GM19238 (cell line): Measurements from ENCODE around the gene BCAN.

ENCODE experiments used
- DNase-seq: peaks from one replicate; pipeline ENCODE4 v3.0.0; 2011; ENCODE audit warnings: low spot score; ENCODE audit not compliant: insufficient read length

Gene BCAN

DNA sequence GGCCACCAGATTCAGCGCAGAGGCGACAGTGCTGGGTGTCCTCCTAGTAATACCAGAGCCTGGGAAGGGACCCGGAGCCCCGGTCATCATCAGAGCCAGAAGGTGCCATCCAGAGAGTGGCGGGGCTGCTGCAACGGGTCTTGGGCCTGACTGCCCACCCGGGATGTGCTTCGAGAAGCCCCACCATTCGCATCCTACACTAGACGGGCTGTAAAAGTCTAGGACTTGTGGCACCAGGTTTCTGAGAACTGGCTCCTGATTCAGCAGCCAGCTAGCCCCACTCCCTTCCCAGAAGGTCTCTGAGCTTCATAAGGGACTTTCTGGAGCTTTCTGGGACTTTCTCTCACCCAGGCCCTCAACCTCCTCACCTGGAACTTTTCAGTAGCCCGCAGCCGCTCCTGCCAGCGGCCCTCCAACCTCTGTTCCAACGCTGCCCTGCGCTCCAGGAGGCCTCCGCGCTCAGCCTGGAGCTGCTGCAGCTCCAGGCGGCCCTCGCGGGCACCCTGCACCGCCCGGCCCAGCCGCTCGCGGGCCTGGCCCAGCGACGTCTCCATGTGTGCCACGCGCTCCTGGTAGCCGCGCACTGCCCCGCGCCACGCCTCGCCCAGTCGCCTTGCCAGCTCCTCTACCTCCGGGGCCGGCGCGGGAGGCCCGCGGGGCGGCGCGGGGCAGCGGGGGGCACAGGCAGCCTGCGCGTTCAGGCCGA is 34.4 kb downstream of the BCAN start:
- DNase-seq: no peak

DNA sequence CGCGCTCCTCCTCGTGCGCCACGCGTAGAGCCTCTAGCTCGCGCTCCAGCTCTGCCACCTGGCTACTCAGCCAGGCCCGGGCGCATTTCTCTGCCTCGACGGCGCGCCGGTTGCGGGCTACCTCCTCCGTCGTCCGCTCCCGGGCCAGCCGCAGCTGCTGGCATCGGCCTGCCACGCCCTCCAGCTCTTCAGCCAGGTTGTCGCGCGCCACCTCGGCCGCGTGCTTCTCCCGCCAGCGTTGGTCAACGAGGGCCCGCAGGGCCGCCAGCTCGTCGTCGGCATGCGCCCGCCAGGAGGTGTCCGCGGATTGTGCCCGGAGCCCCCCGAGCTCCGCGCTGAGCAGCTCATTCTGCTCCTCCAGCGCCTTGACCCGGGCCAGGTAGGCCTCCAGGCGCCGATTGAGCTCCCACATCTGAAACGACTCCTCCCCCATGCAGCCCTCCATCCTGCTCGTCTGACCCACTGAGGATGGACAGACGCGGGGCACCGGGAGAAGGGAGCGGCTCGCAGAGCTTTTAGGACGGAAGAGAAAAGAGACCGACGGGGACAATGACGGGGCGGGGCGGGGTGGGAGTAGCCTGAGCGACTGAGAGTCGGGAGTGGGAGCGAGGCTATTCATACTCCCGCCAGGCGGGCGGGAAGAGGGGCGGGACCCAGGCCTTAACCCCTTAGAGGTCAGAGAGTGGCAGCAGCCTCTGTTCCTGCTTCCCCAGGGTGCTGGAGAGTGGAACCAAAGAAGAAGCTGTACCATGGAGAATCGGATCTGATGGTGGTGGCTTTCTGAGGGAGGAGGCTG is 35.1 kb downstream of the BCAN start, which contains the start of gene NES:
TSS of gene NES (minus strand) at position 588 of the 796 bp plus-strand sequence. CDS start at position 445, 143 bp downstream.
- DNase-seq: no peak

DNA sequence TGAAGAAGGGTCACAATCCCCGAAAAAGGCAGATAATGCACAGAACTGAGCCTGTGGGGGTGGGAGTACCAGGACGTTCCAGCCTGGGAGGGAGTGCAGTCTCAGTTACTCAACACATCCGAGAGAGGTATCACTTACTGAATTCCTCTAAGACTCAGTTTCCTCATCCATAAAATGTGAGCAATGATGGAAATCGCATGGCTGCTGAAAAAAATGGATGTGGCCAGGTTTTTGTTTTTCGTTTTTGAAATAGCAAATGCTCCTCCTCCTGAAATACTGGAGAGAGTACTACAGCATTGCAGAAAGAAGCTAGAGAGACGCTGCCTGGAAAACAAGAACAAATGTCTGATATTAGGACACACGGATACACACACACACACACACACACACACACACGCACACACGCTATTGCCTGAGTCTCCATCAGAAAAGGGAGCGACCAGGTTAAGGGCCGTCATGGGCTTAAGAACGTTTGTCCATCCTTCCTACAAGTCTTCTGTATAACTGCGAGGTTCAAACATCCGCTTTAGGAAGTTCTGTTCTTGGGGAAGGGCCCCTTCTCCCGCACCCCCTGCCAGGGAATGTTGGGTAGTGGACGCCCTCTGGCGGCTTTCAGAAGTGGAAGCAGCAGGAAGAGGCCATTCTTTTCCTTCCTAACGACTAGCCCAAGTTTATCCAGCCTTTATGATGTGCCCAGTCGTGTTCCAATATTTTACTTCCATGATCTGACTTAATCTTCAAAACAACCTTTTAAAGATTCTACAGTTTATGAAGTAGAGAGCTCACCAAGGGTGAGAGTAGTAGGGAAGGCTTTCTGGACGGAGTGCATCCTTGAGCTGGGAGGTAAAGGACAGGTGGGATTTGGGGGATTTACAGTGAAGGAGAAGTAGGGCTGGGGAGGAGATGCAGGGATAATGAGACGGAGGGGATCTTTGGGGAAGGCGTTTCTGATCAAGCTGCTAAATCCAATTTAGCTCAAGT is 36.0 kb downstream of the BCAN start:
- DNase-seq: no peak

DNA sequence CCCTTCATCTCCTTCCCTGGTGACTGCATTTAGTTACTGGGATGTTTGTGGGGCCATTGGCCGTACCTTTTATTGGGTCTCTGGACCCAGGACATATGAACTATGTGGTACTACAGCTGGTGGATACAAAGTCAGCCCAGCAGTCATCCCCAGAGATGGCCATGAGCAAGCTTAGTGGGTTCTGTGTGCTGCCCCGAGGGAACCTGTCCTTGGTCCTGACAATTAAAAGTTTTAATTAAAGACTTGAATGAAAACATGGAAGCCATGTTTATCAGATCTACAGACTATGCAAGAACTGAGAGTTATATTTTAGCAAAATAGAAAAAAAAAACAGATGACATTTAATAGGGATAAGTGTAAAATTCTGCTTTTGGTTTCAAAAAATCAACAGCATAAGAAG is 38.1 kb downstream of the BCAN start:
- no peak for DNase-seq

DNA sequence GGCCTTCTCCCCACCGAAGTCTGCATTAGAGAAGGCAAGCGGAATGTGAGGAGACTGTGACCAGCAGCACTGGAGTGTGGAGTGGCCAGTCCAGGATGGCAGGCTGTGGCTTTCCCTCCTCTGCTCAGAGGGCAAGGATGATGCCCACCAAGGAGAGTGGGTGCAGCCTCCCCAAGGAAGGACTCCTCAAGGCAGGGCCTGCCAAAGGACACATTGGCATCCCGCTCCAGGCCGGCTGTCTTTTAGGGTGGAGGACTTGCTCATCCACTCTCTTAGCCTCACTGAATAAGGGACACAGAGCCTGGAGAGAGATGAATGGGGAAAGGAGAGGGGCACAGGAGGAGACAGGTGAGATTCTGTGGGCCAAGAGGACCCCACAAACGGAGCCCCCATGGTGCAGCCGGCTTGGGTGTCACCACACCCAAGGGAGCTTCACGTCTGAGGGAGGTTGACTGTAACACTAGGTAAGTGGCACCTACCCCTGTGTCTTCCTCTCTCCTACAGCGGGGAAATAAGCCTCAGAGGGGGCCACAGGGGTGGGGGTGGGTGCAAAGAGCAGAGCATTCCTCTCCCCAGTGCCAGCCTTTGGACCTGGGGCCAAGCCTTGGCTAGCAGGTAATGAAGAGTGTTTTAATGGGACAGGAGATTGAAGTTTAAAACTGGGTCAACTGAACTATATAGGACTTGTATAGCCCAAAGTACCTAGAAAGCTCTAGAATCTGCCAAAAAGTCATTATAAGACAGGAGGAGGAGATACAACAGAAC is 39.5 kb downstream of the BCAN start:
- no peak for DNase-seq

DNA sequence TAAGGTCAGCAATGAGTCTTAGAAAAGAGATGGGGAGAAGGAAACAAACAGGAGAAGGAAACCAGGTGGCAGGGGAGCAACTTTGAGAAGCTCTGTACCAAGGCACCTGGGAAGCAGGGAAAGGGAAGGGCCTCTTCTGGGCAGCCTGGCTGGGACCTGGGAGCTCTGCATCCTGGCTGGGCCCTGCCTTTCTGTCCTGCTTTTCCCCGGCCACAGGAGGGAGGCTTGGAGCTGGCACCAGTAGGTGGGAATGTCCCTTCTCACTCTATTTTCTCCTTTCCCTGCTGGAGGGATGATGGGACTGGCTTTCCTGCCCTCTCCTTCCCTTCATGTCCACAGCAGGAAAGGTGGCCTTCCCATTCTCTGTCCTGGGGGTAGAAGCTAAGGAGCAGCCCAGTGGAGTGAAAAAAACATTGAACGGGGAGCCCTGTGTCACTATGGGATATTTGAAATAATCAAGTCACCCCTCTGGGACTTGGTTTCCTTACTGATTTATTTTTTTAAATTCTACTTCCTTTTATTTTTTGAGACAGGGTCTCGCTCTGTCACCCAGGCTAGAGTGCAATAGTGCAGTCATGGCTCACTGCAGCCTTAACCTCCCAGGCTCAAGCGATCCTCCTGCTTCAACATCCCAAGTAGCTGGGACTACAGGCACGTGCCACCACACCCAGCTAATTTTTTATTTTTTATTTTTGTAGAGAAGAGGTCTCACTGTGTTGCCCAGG is 40.4 kb downstream of the BCAN start:
- no peak for DNase-seq

DNA sequence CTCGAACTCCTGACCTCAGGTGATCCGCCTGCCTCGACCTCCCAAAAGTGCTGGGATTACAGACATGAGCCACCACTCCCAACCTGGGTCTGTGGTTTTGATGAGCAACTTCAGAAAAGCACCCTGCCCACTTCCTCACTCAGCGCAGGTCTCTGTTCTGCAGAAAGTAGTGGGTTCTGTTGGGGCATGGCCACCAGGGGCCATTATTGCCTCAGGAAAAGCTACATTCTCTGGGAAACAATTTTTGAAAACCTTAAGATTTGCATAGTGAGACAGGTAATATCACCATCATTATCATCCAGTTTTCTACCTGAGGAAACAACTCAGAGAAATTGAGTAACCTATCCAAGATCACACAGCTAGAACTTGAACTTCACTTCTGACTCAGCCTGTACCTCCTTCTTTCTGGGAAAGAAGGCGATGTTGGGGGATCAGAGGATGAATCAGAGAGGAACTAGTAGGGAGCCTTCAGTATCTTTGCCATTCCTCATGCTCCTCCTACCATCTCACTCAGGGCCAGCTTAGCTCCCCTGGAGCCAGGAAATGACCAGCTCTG is 42.4 kb downstream of the BCAN start:
- DNase-seq: no peak

DNA sequence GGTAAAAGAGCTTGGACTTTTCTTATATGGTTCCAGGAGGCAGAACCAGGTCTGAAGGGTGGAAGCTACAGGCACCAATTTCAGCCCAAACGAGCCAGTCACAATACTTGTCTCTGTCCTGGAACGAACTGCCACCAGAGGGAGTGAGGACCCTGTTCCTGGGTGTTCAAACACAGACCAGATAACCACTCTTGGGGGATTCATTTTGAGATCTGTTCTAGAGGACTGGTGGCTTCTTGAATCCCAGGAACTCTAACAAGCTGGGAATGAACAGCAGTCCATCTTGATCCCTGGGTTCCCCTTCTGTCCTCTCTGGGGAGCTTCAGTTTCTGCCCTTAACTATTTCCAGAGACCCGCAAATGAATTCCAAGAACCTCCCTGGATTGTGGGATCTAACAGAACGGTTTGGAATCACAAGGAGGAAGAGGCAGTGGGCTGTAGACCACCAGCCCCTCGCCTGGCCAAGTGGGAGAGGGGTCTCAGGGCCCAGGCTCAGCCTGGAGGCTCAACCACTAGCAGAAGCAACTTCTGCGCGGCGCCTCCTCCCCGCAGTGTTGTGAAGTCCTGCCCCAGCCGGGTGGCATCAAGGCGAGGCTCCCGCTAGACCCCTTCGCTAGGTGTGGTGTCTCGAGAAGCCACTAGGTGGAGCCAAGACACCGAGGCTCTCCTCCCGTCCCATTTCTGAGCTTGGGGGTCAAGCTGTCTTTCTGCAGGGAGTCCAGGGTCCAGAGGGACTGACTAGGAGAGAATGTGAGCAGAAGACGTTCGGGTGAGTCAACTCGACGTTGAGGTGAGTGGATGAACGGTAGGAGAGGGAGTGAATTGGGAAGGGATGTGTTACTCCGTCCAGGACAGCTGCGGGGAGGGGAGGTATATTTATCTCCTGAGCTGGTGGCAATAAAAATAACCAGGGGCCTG is 47.4 kb downstream of the BCAN start:
- DNase-seq: peak; percentile 90

DNA sequence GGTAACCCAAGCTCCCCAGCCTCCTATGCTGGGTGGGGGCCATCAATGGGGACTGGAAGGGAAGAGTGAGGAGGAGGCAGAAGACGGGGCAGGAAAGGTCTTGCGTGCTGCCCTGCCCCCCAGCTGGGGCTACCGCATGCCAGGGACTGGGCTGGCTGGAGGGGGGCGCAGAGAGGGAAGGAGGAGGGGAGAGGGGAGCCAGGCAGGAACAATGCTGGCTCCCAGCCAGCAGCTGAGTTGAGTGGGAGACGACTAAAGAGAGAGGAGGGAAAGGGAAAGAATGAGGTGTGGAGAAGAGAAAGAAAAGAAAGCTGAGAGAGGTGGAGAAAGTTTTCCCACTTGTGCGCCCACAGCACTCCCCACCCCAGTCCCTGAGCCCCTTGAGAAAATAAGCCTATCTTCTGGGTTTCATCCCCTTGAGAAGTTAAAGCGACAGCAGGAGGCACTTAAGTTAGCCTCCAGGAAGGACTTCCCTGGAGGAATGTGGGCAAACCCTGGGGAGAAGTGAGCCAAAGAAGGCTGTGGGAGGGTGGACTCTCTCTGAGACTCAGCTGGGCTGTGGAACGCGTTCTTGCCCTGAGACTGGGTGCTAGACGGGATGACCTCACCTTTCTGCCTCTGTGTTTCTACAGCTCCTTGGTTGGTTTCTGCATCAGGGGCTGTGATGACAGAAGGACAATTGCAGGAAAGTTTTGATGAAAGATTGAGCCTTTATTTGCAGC is 48.2 kb downstream of the BCAN start:
- DNase-seq: no peak

DNA sequence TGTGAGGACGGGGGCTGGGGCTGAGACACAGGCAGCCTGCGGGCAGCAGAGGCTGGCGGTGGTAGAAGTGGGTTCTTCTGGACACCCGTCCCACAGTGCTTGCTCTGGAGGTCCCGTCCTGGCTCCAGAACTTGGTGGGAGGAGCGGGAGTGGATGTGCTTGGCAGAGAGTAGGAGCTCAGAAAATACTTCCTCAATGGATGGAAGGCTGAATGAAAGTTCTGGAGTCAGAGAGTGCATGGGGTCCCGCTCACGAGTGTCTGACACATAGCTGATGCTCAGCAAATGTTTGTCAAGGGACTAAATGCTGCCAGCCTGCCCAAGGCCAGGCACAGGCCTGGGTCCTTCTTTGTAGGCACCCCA is 48.7 kb downstream of the BCAN start:
- DNase-seq: no peak

DNA sequence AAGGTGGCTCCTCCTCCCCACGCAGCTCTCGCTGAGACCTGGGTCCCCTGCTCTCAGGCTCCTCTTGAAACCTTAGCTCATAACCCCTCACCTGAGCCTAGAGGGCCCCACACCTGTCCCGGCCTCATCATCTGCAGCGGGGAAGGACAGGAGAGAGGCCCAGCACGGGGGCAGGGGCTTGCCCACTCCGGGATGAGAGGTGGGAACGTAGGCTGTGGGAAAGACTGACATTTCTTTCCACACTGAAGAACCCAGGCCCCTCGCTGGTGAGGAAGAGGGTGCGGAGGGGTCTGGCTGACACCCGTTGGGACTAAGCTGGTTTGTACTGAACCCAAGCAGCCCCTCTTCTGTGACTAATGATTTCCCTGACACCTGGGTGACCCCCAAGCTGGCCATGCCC is 49.3 kb downstream of the BCAN start:
- no peak for DNase-seq

DNA sequence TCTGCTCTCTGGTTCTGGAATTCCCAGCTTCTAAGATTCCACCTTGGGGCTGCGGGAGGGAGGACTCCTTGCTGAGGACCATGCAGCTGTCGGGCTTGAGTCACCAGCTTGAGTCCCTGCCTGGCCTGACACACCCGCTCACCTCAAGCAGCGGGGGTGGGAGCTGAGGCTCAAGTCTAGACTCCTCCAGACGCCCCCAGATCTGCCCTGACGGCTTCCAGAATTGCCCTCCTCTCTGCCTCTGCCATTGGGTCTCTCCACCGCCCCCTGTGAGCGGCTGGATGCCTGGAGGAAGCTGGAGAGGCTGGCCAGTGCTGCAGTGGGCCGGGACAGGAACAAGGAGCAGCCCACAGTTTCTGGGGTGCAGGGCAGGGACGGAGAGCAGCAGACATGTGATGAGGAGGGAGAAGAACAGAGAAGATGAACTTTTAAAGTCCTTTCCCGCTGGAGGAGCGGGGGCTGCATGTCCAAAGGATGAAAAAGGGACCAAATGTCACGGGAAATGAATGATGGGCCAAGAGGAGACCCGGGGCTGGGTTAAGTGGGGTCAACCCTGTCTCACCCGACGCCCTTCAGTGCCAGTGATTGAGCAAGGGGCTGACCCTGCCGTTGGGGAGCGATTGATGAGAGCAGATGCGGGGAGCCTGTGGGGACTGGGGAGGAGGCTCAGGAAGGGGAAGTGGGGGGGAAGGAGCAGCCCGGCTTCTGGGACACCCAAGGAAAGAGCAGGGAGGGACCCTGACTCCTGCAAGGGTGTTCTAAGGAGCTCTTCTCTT is 49.9 kb downstream of the BCAN start:
- no peak for DNase-seq

DNA sequence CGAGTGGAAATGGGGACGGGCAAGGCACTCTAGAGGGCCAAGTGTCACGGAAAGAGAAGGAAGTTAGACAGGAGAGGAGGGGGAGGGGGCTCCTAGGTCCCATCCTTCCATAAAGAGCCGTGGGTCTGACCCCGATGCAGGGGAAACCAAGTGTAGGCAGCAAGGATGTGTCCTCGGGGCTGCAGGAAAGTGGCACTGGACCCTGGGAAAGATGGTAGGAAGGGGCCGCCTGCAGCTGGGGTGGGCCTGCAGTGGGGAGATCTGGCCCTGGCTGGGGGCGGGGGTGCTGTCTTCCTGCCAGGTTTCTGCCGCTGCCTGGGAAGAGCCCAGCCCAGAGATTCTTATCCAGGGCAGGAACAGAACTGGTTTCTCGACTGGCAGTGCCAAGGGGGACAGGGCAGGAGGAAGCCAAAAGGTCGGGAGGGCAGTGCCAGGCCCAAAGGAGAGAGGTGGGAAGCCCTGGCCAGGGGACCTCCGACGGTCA is 50.6 kb downstream of the BCAN start:
- DNase-seq: no peak

DNA sequence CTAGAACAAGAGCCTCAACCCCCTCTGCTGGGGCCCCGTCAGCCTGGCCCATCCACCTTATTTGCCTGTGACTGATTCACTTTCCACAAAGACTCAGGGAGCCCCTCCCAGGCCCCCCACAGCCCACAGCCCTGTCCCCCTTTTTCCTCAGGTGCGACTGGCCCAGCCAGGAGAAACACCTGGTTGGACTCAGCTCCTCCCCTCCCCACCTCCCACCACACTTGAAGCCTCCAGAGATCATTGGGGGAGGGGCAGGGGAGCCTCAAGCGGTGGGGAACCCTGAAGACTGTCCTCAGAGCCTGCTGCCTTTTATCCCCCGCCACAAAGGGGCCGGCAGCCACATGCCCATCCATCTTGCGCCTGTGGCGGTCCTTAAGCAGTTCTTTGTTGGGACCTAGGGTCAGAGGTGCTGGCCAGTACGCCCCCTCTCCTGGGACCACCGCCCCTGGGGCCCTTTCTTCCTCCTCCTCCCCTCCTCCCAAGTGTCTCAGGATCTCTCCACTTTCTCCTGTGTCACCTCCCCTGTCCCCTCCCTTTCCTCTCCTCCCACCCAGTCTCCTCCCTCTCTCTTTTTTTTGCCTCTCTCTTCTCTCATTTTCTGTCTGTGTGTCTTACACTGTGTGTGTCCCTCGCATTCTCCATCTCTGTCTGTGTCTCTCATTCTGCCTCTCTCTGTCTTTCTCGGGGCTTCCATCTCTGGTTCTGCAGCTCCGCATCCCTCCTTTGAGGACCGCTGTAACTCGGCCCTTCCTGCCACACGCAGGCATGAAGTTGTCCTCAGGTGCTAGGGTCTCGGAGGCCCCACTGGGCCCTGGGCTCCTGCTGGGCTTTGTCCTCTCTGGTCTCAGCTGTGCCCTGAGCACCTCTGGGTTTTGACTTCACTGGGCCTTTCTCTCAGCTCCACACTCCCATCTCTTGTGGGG is 51.3 kb downstream of the BCAN start:
- DNase-seq: no peak

DNA sequence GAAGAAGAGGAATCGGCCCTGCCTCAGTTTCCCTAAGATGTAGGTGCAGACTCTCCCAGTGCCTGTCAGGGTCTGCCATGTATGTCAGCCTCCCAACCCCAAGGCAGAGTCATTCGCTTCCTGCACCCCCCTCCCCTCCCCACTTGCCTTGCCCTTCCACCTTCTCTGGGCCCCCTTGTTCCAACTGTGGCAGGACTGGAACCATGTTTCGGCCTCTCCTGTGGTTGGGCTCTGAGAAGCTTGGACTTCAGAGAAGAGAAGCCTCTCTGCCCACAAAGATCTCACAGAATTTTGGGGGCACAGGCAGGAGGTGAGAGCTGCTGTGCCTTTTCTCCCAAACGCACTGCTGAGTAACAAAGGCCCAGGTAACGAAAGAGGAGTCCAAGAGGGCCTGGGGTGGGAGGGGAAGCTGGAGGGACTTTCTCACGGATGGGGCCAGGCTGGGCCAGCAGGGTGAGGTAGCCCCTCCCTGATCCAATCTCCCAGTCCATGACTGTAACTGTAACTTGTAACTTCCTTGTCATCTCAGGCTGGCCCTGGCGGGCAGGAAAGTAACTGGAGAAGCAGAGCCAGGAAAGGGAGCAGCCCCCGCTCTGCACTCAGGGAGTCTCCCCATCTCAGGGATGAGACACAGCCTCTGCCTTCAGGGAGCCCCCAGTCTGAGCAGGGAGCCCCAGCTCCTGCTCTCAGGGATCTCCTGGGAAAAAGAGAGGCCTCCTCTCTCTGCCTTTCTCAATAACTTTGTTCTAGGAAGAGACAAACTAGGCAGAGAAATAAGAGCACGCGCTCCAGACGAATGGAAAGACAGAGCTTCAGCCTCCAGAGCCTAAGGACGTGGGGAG is 52.2 kb downstream of the BCAN start:
- no peak for DNase-seq

DNA sequence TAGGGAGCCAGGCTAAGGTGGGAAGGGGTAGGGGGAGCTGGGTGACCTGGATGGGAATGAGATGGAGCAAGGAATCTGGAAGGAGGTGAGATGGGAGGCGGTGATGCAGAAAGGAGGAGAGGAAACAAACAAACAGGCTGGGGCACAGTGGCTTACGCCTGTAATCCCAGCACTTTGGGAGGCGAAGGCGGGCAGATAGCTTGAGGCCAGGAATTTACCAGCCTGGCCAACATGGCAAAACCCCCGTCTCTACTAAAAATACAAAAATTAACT is 52.7 kb downstream of the BCAN start:
- DNase-seq: no peak
